Neutrophil (primary cell): ENCODE results near the gene LSM11.
"Not testable (repeated sequence)": the region's sequence is repeated elsewhere in the genome, so short reads cannot be mapped to it uniquely, and the experiment has no call there.

Source experiments
- H3K27ac ChIP-seq: fragments of 200-600 bp; sonication (generic); 2 replicates; pipeline ENCODE4 v1.5.1; 2016; ENCODE audit warnings: mild to moderate bottlenecking, moderate library complexity
- H3K27me3 ChIP-seq: fragments of 200-600 bp; sonication (generic); 2 replicates; pipeline ENCODE4 v1.6.0; 2016; ENCODE audit warnings: mild to moderate bottlenecking
- H3K36me3 ChIP-seq: fragments of 200-600 bp; sonication (generic); 2 replicates; pipeline ENCODE4 v1.5.1; 2017
- H3K4me1 ChIP-seq, 2 experiments: fragments of 200-600 bp in 1 of 2; sonication (generic) in 1 of 2; 1 replicate in 1 of 2; 2 replicates in 1 of 2; pipeline versions ENCODE4 v1.5.1 to v1.6.1; 2013 to 2016; ENCODE audit warnings: low read depth in 1 of 2, low read length in 1 of 2, mild to moderate bottlenecking in 1 of 2, moderate library complexity in 1 of 2; ENCODE audit not compliant: control insufficient read depth in 1 of 2, insufficient read depth in 1 of 2
- H3K4me3 ChIP-seq, 2 experiments: fragments of 200-600 bp in 1 of 2; sonication (generic) in 1 of 2; 1 replicate in 1 of 2; 2 replicates in 1 of 2; pipeline ENCODE4 v1.5.1; 2013 to 2016; ENCODE audit warnings: low read depth in 1 of 2, low read length in 1 of 2, mild to moderate bottlenecking in 1 of 2, moderate library complexity in 1 of 2
- H3K9me3 ChIP-seq: fragments of 200-600 bp; sonication (generic); 2 replicates; pipeline ENCODE4 v1.5.1; 2016
- TF ChIP-seq, protein P1 (sequence below): fragments of 200-600 bp; sonication (generic); IDR thresholded peaks from 2 replicates; pipeline ENCODE4 v1.5.1; 2016; ENCODE audit warnings: antibody characterized with exemption

The LSM11 gene

DNA sequence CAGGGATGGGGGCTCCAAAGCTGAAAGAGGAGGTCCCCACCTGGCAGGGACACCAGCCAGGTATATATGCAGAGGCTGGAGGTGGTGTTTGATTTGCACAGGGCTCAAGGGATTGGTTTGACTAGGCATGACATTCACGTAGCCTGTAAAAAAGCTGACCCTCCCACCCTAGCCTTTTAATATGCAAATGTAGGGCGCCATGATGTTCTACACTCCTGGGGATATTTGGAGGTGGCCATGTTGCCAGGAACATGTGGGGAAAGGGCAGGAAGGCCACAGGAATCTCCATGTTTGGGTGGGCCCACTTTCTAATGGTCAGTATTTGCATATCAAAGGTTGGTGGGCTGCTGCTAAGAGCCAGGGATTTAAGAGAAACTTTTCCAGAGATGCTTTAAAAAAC lies 24.3 kb upstream of the LSM11 start:
- Histone ChIP-seq H3K4me1 (no peaks in the 10 kb centered on the region), H3K9me3 (no peaks in the 10 kb centered on the region), H3K27ac (no peak overlapping the region), H3K36me3 (no peaks in the 10 kb centered on the region), H3K27me3 (no peaks in the 10 kb centered on the region), H3K4me3 (no peak overlapping the region)
- TF ChIP-seq, protein P1, sequence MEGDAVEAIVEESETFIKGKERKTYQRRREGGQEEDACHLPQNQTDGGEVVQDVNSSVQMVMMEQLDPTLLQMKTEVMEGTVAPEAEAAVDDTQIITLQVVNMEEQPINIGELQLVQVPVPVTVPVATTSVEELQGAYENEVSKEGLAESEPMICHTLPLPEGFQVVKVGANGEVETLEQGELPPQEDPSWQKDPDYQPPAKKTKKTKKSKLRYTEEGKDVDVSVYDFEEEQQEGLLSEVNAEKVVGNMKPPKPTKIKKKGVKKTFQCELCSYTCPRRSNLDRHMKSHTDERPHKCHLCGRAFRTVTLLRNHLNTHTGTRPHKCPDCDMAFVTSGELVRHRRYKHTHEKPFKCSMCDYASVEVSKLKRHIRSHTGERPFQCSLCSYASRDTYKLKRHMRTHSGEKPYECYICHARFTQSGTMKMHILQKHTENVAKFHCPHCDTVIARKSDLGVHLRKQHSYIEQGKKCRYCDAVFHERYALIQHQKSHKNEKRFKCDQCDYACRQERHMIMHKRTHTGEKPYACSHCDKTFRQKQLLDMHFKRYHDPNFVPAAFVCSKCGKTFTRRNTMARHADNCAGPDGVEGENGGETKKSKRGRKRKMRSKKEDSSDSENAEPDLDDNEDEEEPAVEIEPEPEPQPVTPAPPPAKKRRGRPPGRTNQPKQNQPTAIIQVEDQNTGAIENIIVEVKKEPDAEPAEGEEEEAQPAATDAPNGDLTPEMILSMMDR, result no peak

DNA sequence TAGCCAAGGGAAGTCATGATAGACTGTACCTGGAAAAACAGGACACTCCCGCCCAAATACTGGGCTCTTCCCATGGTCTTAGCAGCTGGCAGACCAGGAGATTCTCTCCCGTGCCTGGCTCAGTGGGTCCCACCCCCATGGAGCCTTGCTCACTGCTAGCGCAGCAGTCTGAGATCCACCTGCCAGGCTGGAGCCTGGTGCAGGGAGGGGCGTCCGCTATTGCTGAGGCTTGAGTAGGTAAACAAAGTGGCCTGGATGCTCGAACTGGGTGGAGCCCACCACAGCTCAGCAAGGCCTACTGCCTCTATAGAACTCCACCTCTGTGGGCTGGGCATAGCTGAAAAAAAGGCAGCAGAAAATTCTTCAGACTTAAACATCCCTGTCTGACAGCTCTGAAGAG lies 22.4 kb upstream of the LSM11 start:
- Histone ChIP-seq H3K36me3 (no peaks in the 10 kb centered on the region), H3K4me3 (no peak overlapping the region), H3K9me3 (no peaks in the 10 kb centered on the region), H3K4me1 (no peaks in the 10 kb centered on the region), H3K27me3 (no peaks in the 10 kb centered on the region), H3K27ac (no peak overlapping the region)
- TF ChIP-seq, protein P1, result no peak

DNA sequence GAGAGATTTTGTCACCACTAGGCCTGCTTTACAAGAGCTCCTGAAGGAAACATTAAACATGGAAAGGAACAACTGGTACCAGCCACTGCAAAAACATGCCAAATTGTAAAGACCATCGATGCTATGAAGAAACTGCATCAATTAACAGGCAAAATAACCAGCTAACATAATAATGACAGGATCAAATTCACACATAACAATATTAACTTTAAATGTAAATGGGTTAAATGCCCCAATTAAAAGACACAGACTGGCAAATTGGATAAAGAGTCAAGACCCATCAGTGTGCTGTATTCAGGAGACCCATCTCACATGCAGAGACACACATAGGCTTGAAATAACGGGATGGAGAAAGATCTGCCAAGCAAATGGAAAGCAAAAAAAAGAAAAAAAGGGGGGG lies 20.6 kb upstream of the LSM11 start:
- H3K36me3 ChIP-seq, H3K9me3 ChIP-seq, H3K27me3 ChIP-seq, H3K27ac ChIP-seq, H3K4me3 ChIP-seq, H3K4me1 ChIP-seq: not testable (repeated sequence)

DNA sequence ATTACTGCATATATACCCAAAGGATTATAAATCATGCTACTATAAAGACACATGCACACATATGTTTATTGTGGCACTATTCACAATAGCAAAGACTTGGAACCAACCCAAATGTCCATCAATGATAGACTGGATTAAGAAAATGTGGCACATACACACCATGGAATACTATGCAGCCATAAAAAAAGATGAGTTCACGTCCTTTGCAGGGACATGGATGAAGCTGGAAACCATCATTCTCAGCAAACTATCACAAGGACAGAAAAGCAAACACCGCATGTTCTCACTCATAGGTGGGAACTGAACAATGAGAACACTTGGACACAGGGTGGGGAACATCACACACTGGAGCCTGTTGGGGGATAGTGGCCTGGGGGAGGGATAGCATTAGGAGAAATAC lies 16.9 kb upstream of the LSM11 start:
- not testable (repeated sequence) for H3K27me3 ChIP-seq, H3K9me3 ChIP-seq, H3K27ac ChIP-seq, H3K4me3 ChIP-seq, H3K36me3 ChIP-seq, H3K4me1 ChIP-seq

DNA sequence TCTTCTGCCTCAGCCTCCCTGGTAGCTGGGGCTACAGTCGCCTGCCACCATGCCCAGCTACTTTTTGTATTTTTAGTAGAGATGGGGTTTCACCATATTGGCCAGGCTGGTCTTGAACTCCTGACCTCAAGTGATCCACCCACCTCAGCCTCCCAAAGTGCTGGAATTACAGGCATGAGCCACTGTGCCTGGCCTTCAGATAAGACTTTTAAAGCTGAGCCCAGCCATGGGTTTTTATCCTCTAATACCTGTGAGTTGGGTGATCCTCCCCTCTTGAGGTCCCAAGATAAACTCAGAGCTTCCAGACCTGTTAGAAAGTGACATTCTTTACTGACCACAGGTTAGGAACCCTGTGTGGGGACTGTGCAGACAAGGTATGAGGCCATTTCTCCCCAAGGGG lies 15.7 kb upstream of the LSM11 start:
- peaks cover 7 to 12% of the 10 kb centered on the region in 2 experiments for H3K4me1 ChIP-seq
- not testable (repeated sequence) for H3K27ac ChIP-seq, H3K4me3 ChIP-seq, H3K9me3 ChIP-seq, H3K36me3 ChIP-seq, H3K27me3 ChIP-seq

DNA sequence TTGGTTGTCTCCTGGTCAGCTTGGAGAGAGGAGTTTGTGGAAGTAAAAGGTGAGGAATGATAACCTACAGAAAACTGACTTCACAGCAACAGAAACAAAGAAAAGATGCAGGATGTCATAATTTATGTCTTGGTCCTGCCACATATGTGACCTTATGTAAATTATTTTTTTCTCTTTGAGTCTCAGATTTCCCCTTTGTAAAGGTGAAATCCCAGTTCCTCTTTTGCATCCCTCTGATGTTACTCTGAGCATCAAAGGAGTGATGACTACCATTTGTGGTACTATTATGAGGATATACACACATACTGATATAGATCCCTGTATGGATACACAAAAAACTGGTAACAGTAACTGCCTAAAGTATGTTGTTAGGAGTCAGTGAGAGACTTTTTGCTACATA lies 13.7 kb upstream of the LSM11 start:
- Histone ChIP-seq H3K4me1 (peaks cover 7 to 12% of the 10 kb centered on the region in 2 experiments), H3K9me3 (no peaks in the 10 kb centered on the region), H3K27ac (no peak overlapping the region), H3K27me3 (no peaks in the 10 kb centered on the region), H3K4me3 (no peak overlapping the region), H3K36me3 (no peaks in the 10 kb centered on the region)
- TF ChIP-seq, protein P1, result no peak

DNA sequence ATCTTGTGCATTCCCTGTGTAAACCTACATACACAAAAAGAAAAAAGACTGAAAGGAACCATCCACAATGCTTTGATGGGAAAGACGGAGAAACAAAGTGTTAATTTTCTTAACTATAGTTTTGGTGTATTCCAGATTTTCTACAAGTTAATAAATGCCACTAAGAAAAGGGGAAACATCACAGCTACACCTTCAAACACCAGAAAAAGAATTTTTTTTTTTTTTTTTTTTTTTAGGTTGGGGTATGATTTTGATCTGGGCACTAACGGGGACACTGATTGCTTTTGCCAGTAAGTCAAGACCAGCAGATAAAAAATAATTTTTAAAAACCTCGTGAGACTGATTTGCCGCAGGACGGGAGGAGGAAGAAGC lies 12.6 kb upstream of the LSM11 start:
- Histone ChIP-seq H3K9me3 (no peaks in the 10 kb centered on the region), H3K4me3 (peak overlapping the region; percentile 63 to 80), H3K4me1 (peaks cover 7 to 12% of the 10 kb centered on the region in 2 experiments), H3K36me3 (no peaks in the 10 kb centered on the region), H3K27ac (peak overlapping the region; percentile 85), H3K27me3 (no peaks in the 10 kb centered on the region)
- TF ChIP-seq, protein P1, result no peak
